Measurements from ENCODE around the gene C3orf20.
A peak's percentile ranks its signal among the peaks of the same experiment; 100 is the strongest.
"Not testable (repeated sequence)": the region's sequence is repeated elsewhere in the genome, so short reads cannot be mapped to it uniquely, and the experiment has no call there.

The C3orf20 gene

GRCh38 chr3:14700891-14701290 is 25.9 kb downstream of the C3orf20 start:
- DNase-seq (ENCODE audit: low read depth) = no peak

GRCh38 chr3:14701676-14702075 is 26.7 kb downstream of the C3orf20 start:
- no peak for DNase-seq (ENCODE audit: low read depth)

GRCh38 chr3:14703128-14703750 is 28.3 kb downstream of the C3orf20 start:
- no peak for DNase-seq (ENCODE audit: low read depth)

- no peak for DNase-seq (ENCODE audit: low read depth)
Measured at GRCh38 chr3:14703791-14704190, 28.9 kb downstream of the C3orf20 start.

GRCh38 chr3:14706096-14706495 is 31.2 kb downstream of the C3orf20 start:
- no peak for DNase-seq (ENCODE audit: low read depth)

GRCh38 chr3:14716591-14716990 is 41.6 kb downstream of the C3orf20 start:
- DNase-seq (ENCODE audit: low read depth) = peak; percentile 67

- no peak for DNase-seq (ENCODE audit: low read depth)
Measured at GRCh38 chr3:14717307-14717706, 42.4 kb downstream of the C3orf20 start.

GRCh38 chr3:14718539-14718938 is 43.6 kb downstream of the C3orf20 start:
- no peak for DNase-seq (ENCODE audit: low read depth)

GRCh38 chr3:14719006-14719405 is 44.1 kb downstream of the C3orf20 start:
- DNase-seq (ENCODE audit: low read depth) = no peak

- no peak for DNase-seq (ENCODE audit: low read depth)
Measured at GRCh38 chr3:14721126-14721864, 46.4 kb downstream of the C3orf20 start.

- peak; percentile 92 for DNase-seq (ENCODE audit: low read depth)
Measured at GRCh38 chr3:14725013-14725412, 50.1 kb downstream of the C3orf20 start.

- no peak for DNase-seq (ENCODE audit: low read depth)
Measured at GRCh38 chr3:14725564-14726440, 50.9 kb downstream of the C3orf20 start.

- no peak for DNase-seq (ENCODE audit: low read depth)
Measured at GRCh38 chr3:14726441-14726780, 51.5 kb downstream of the C3orf20 start.

GRCh38 chr3:14728113-14728512 is 53.2 kb downstream of the C3orf20 start:
- DNase-seq (ENCODE audit: low read depth) = no peak

- no peak for DNase-seq (ENCODE audit: low read depth)
Measured at GRCh38 chr3:14730703-14731382, 55.9 kb downstream of the C3orf20 start.

GRCh38 chr3:14740983-14741382 is 66.0 kb downstream of the C3orf20 start:
- DNase-seq (ENCODE audit: low read depth) = no peak

- DNase-seq (ENCODE audit: low read depth) = no peak
Measured at GRCh38 chr3:14741510-14741909, 66.6 kb downstream of the C3orf20 start.

GRCh38 chr3:14744556-14744955 is 69.6 kb downstream of the C3orf20 start:
- DNase-seq (ENCODE audit: low read depth) = no peak

- DNase-seq (ENCODE audit: low read depth) = no peak
Measured at GRCh38 chr3:14750650-14751049, 75.7 kb downstream of the C3orf20 start.

- not testable (repeated sequence) for DNase-seq (ENCODE audit: low read depth)
Measured at GRCh38 chr3:14752979-14753378, 78.0 kb downstream of the C3orf20 start.

- DNase-seq (ENCODE audit: low read depth) = no peak
Measured at GRCh38 chr3:14757153-14757700, 82.3 kb downstream of the C3orf20 start.

GRCh38 chr3:14758297-14758696 is 83.4 kb downstream of the C3orf20 start:
- no peak for DNase-seq (ENCODE audit: low read depth)
